CD14-positive monocyte (primary cell): ENCODE results near the gene TRPM7. TPM values are rescaled to one million over a fixed set of nuclear protein-coding genes. Genes with fewer than 3 reads are reported as not detected.

Experiments
- DNase-seq, 3 donors: peaks; one replicate each; pipeline ENCODE4 v3.0.0-alpha.2; 2011 to 2022
- H2AFZ ChIP-seq: 2 replicates; pipeline ENCODE4 v1.6.0; 2012; ENCODE audit warnings: mild to moderate bottlenecking, low read depth, low read length, inconsistent platforms; ENCODE audit not compliant: insufficient read depth, poor library complexity, severe bottlenecking
- H3K27ac ChIP-seq, 2 donors: 1 replicate in 1 of 2; 2 replicates in 1 of 2; pipeline ENCODE4 v1.5.1; 2012 to 2013; ENCODE audit warnings: low read length in 2 of 2, control low read depth in 1 of 2, inconsistent platforms in 1 of 2, low read depth in 1 of 2, mild to moderate bottlenecking in 1 of 2
- H3K27me3 ChIP-seq, 2 donors: one replicate each; pipeline versions ENCODE4 v1.6.0 to v1.6.1; 2011 to 2013; ENCODE audit warnings: low read length in 2 of 2; ENCODE audit not compliant: control insufficient read depth in 2 of 2, insufficient read depth in 2 of 2
- H3K36me3 ChIP-seq, 2 donors: replicated peaks in 1 of 2; 1 replicate in 1 of 2; 2 replicates in 1 of 2; pipeline versions ENCODE4 v1.5.1 to v1.6.1; 2012 to 2013; ENCODE audit warnings: low read length in 2 of 2, control low read depth in 1 of 2, inconsistent platforms in 1 of 2, mild to moderate bottlenecking in 1 of 2; ENCODE audit not compliant: insufficient read depth in 2 of 2, control insufficient read depth in 1 of 2
- H3K4me1 ChIP-seq, 2 donors: 1 replicate in 1 of 2; 2 replicates in 1 of 2; pipeline versions ENCODE4 v1.5.1 to v1.6.1; 2012 to 2013; ENCODE audit warnings: low read length in 2 of 2, control low read depth in 1 of 2, inconsistent platforms in 1 of 2, mild to moderate bottlenecking in 1 of 2, moderate library complexity in 1 of 2; ENCODE audit not compliant: insufficient read depth in 2 of 2, control insufficient read depth in 1 of 2
- H3K4me2 ChIP-seq: replicated peaks from 2 replicates; pipeline ENCODE3; 2012; ENCODE audit warnings: low read length, moderate library complexity, mild to moderate bottlenecking; ENCODE audit not compliant: poor library complexity, severe bottlenecking; ENCODE audit errors: extremely low read depth
- H3K4me3 ChIP-seq, 3 experiments: fragments of 200-600 bp in 1 of 3; sonication (generic) in 1 of 3; replicated peaks in 1 of 3; 1 replicate in 2 of 3; 2 replicates in 1 of 3; pipeline ENCODE4 v1.5.1; 2011 to 2013; ENCODE audit warnings: low read length in 3 of 3, mild to moderate bottlenecking in 3 of 3, control low read depth in 2 of 3, low read depth in 2 of 3, inconsistent platforms in 1 of 3, moderate library complexity in 1 of 3
- H3K79me2 ChIP-seq: 2 replicates; pipeline ENCODE4 v1.6.0; 2012; ENCODE audit warnings: mild to moderate bottlenecking, control low read depth, inconsistent platforms, low read length, moderate library complexity; ENCODE audit not compliant: insufficient read depth
- H3K9ac ChIP-seq: 2 replicates; pipeline ENCODE4 v1.6.0; 2017; ENCODE audit warnings: low read length, mild to moderate bottlenecking; ENCODE audit not compliant: insufficient read depth, poor library complexity, severe bottlenecking
- H3K9me3 ChIP-seq, 2 donors: replicated peaks in 1 of 2; 1 replicate in 1 of 2; 2 replicates in 1 of 2; pipeline versions ENCODE4 v1.5.1 to v1.6.1; 2012 to 2013; ENCODE audit warnings: low read length in 2 of 2, control low read depth in 1 of 2; ENCODE audit not compliant: control insufficient read depth in 1 of 2, insufficient read depth in 1 of 2
- H4K20me1 ChIP-seq: 2 replicates; pipeline ENCODE4 v1.6.0; 2012; ENCODE audit warnings: mild to moderate bottlenecking, low read length, control low read depth, moderate library complexity; ENCODE audit not compliant: insufficient read depth
- H3K27ac Mint-ChIP-seq, 7 donors: one replicate each; pipeline ENCODE4 v1.8.0; 2020; ENCODE audit warnings: mild to moderate bottlenecking in 7 of 7, mixed read lengths in 7 of 7, moderate library complexity in 6 of 7, inconsistent platforms in 2 of 7
- H3K27me3 Mint-ChIP-seq, 3 donors: one replicate each; pipeline ENCODE4 v1.8.0; 2021 to 2022; ENCODE audit warnings: low read depth in 3 of 3, mild to moderate bottlenecking in 3 of 3, mixed read lengths in 3 of 3, moderate library complexity in 3 of 3, inconsistent platforms in 1 of 3
- H3K36me3 Mint-ChIP-seq, 2 donors: one replicate each; pipeline ENCODE4 v1.8.0; 2020; ENCODE audit warnings: mixed read lengths in 2 of 2, inconsistent platforms in 1 of 2, mild to moderate bottlenecking in 1 of 2
- H3K4me1 Mint-ChIP-seq: one replicate; pipeline ENCODE4 v1.8.0; 2020; ENCODE audit warnings: mild to moderate bottlenecking, mixed read lengths
- H3K4me3 Mint-ChIP-seq, 2 donors: one replicate each; pipeline ENCODE4 v1.8.0; 2020; ENCODE audit warnings: mild to moderate bottlenecking in 2 of 2, mixed read lengths in 2 of 2, moderate library complexity in 1 of 2
- H3K9me3 Mint-ChIP-seq, 7 donors: one replicate each; pipeline ENCODE4 v1.8.0; 2020 to 2022; ENCODE audit warnings: mixed read lengths in 7 of 7, mild to moderate bottlenecking in 6 of 7, moderate library complexity in 6 of 7, inconsistent platforms in 2 of 7
- CTCF ChIP-seq: fragments of 200-600 bp; IDR thresholded peaks from one replicate; pipeline ENCODE4 v1.8.0; 2022; ENCODE audit warnings: antibody characterized with exemption, mild to moderate bottlenecking
- WGBS: methylation state at CpG from one replicate; pipeline ENCODE4 v1.1.5; 2013; ENCODE audit warnings: missing lambda C conversion rate; ENCODE audit not compliant: insufficient coverage; 5-methylcytosine and 5-hydroxymethylcytosine counted together
- intact Hi-C, 2 donors: fragments of 100-400 bp; cut with micrococcal nuclease; formaldehyde crosslinking; loops; one replicate each; pipeline versions ENCODE4 v1.15.0 to v1.15.1; 2023
- polyA plus RNA-seq, 3 donors: library from polyadenylated mRNA; depleted of rRNA in 1 of 3; unstranded in 2 of 3; stranded (reverse) in 1 of 3; fragments of 300-500 nt in 2 of 3; fragments of >200 nt in 1 of 3; fragmentation: Illumina TruSeq in 2 of 3; gene quantifications; 1 replicate in 2 of 3; 2 replicates in 1 of 3; pipeline ENCODE4 v1.2.3, GENCODE V29; 2012 to 2021

Gene TRPM7
- polyA plus RNA-seq, 3 donors, result 5.5 to 22.4 (median 8.1) TPM

GRCh38 chr15:50633653-50634052 is 52.9 kb downstream of the TRPM7 start:
- Histone ChIP-seq H3K4me2 (no peak overlapping the region), H3K27me3 (no peaks in the 10 kb centered on the region), H3K9me3 (no peaks in the 10 kb centered on the region), H4K20me1 (no peaks in the 10 kb centered on the region), H2AFZ (no peak overlapping the region), H3K36me3 (peaks cover 88 to 97% of the 10 kb centered on the region in 2 donors), H3K4me3 (no peak overlapping the region), H3K27ac (no peak overlapping the region), H3K79me2 (peaks cover 4% of the 10 kb centered on the region), H3K4me1 (no peaks in the 10 kb centered on the region), H3K9ac (no peak overlapping the region)
- Mint-ChIP-seq H3K27ac (no peak overlapping the region), H3K4me1 (no peaks in the 10 kb centered on the region), H3K27me3 (no peaks in the 10 kb centered on the region), H3K9me3 (no peaks in the 10 kb centered on the region), H3K36me3 (peaks cover 64 to 82% of the 10 kb centered on the region in 2 donors), H3K4me3 (no peak overlapping the region)
- no CpG with 5 or more reads among the region's 3 CpGs for WGBS
- intact Hi-C loops, result no loop called here
- no peak for DNase-seq
- TF ChIP-seq CTCF, result no peak

GRCh38 chr15:50628421-50628820 is 58.2 kb downstream of the TRPM7 start:
- Histone ChIP-seq H3K27me3 (no peaks in the 10 kb centered on the region), H3K4me2 (no peak overlapping the region), H3K4me3 (no peak overlapping the region), H2AFZ (no peak overlapping the region), H4K20me1 (no peaks in the 10 kb centered on the region), H3K9ac (no peak overlapping the region), H3K79me2 (no peaks in the 10 kb centered on the region), H3K27ac (no peak overlapping the region), H3K4me1 (no peaks in the 10 kb centered on the region), H3K9me3 (no peaks in the 10 kb centered on the region), H3K36me3 (peaks cover 86 to 96% of the 10 kb centered on the region in 2 donors)
- intact Hi-C loops, result no loop called here
- DNase-seq, result no peak
- peaks cover 70 to 78% of the 10 kb centered on the region in 2 donors for H3K36me3 Mint-ChIP-seq
- no peaks in the 10 kb centered on the region for H3K9me3 Mint-ChIP-seq
- no peaks in the 10 kb centered on the region for H3K27me3 Mint-ChIP-seq
- TF ChIP-seq CTCF, result no peak
- WGBS, result 100% methylated on average over 2 of the region's 5 CpGs
- H3K27ac Mint-ChIP-seq, result peak overlapping the region in 1 of 7 donors; percentile 13
- no peaks in the 10 kb centered on the region for H3K4me1 Mint-ChIP-seq
- no peak overlapping the region for H3K4me3 Mint-ChIP-seq
